ENCODE data around the gene PCDH9. TPM values are rescaled to one million over a fixed set of nuclear protein-coding genes. Genes with fewer than 3 reads are reported as not detected.
A peak's percentile ranks its signal among the peaks of the same experiment; 100 is the strongest.
"Not testable (repeated sequence)": the region's sequence is repeated elsewhere in the genome, so short reads cannot be mapped to it uniquely, and the experiment has no call there.

Gene PCDH9
- total RNA-seq, 1 donor from 2014 or later: 0.75 TPM

GRCh38 chr13:66627512-66627911 is 602.6 kb downstream of the PCDH9 start:
- Histone ChIP-seq H3K36me3 (ENCODE audit: control insufficient read depth, insufficient read depth, low read length) (no peaks in the 10 kb centered on the region), H3K4me3 (ENCODE audit: low read depth, low read length) (no peak overlapping the region), H3K27me3 (ENCODE audit: control insufficient read depth, insufficient read depth, low read length) (no peaks in the 10 kb centered on the region)
- no peak for DNase-seq (ENCODE audit: low read depth)
- no peak for TF ChIP-seq CTCF (IDR thresholded peaks at IDR 0.05; ENCODE audit: insufficient read depth, low read length, poor library complexity, severe bottlenecking)

GRCh38 chr13:66624302-66624701 is 605.8 kb downstream of the PCDH9 start:
- H3K36me3 ChIP-seq (ENCODE audit: control insufficient read depth, insufficient read depth, low read length): no peaks in the 10 kb centered on the region
- no peak for TF ChIP-seq CTCF (IDR thresholded peaks at IDR 0.05; ENCODE audit: insufficient read depth, low read length, poor library complexity, severe bottlenecking)
- H3K4me3 ChIP-seq (ENCODE audit: low read depth, low read length): no peak overlapping the region
- DNase-seq (ENCODE audit: low read depth): no peak
- H3K27me3 ChIP-seq (ENCODE audit: control insufficient read depth, insufficient read depth, low read length): no peaks in the 10 kb centered on the region

GRCh38 chr13:66623129-66623820 is 606.9 kb downstream of the PCDH9 start:
- TF ChIP-seq CTCF (IDR thresholded peaks at IDR 0.05; ENCODE audit: insufficient read depth, low read length, poor library complexity, severe bottlenecking): no peak
- Histone ChIP-seq H3K4me3 (ENCODE audit: low read depth, low read length) (no peak overlapping the region), H3K36me3 (ENCODE audit: control insufficient read depth, insufficient read depth, low read length) (no peaks in the 10 kb centered on the region), H3K27me3 (ENCODE audit: control insufficient read depth, insufficient read depth, low read length) (no peaks in the 10 kb centered on the region)
- DNase-seq (ENCODE audit: low read depth): no peak

- not testable (repeated sequence) for H3K36me3 ChIP-seq (ENCODE audit: control insufficient read depth, insufficient read depth, low read length); H3K27me3 ChIP-seq (ENCODE audit: control insufficient read depth, insufficient read depth, low read length); H3K4me3 ChIP-seq (ENCODE audit: low read depth, low read length); DNase-seq (ENCODE audit: low read depth)
Observed at GRCh38 chr13:66621906-66622447, 608.2 kb downstream of the PCDH9 start.

- peak; percentile 49 for TF ChIP-seq CTCF (IDR thresholded peaks at IDR 0.05; ENCODE audit: insufficient read depth, low read length, poor library complexity, severe bottlenecking)
- Histone ChIP-seq H3K27me3 (ENCODE audit: control insufficient read depth, insufficient read depth, low read length) (no peaks in the 10 kb centered on the region), H3K4me3 (ENCODE audit: low read depth, low read length) (no peak overlapping the region), H3K36me3 (ENCODE audit: control insufficient read depth, insufficient read depth, low read length) (no peaks in the 10 kb centered on the region)
- DNase-seq (ENCODE audit: low read depth): no peak
Observed at GRCh38 chr13:66618702-66619101, 611.4 kb downstream of the PCDH9 start.

- DNase-seq (ENCODE audit: low read depth): no peak
- Histone ChIP-seq H3K27me3 (ENCODE audit: control insufficient read depth, insufficient read depth, low read length) (no peaks in the 10 kb centered on the region), H3K4me3 (ENCODE audit: low read depth, low read length) (no peak overlapping the region), H3K36me3 (ENCODE audit: control insufficient read depth, insufficient read depth, low read length) (no peaks in the 10 kb centered on the region)
- no peak for TF ChIP-seq CTCF (IDR thresholded peaks at IDR 0.05; ENCODE audit: insufficient read depth, low read length, poor library complexity, severe bottlenecking)
Observed at GRCh38 chr13:66617786-66618185, 612.4 kb downstream of the PCDH9 start.

Data from kidney epithelial cell (primary cell).